ENCODE results near the gene DLGAP4. TPM values are rescaled to one million over a fixed set of nuclear protein-coding genes. Genes with fewer than 3 reads are reported as not detected.

The DLGAP4 gene
- polyA plus RNA-seq, 3 donors: 51.6 to 75.1 (median 66.5) TPM

- DNase-seq (ENCODE audit: extremely low read depth in 1 of 11, low read depth in 9 of 11, low spot score in 4 of 11): no peak
Observed at GRCh38 chr20:36576081-36576445, 269.9 kb downstream of the DLGAP4 start.

Other genes starting within 250 kb of the DLGAP4 start
- gene EPB41L1, start 151.6 kb upstream of the DLGAP4 start, polyA plus RNA-seq (ENCODE audit: insufficient read length in 3 of 3): 10 to 100 TPM; 53.2 to 68.1 (median 62.4) TPM
- gene AAR2, start 69.9 kb upstream of the DLGAP4 start, polyA plus RNA-seq (ENCODE audit: insufficient read length in 3 of 3): 10 to 100 TPM; 41.0 to 44.1 (median 42.1) TPM
- 100 to 1,000 TPM; 195 to 247 (median 220) TPM for gene MYL9, start 235.2 kb downstream of the DLGAP4 start, polyA plus RNA-seq (ENCODE audit: insufficient read length in 3 of 3)

Measured in renal cortex interstitium (tissue), 11 donors.